NCI-H2081 treated with DMSO at 0.1 percent for 48 hours (cell line): ENCODE data around the gene TNFRSF17.

Experiments used
- DNase-seq: peaks from one replicate; lab custom pipeline; 2025; lab: John Stamatoyannopoulos, UW

The TNFRSF17 gene

DNA sequence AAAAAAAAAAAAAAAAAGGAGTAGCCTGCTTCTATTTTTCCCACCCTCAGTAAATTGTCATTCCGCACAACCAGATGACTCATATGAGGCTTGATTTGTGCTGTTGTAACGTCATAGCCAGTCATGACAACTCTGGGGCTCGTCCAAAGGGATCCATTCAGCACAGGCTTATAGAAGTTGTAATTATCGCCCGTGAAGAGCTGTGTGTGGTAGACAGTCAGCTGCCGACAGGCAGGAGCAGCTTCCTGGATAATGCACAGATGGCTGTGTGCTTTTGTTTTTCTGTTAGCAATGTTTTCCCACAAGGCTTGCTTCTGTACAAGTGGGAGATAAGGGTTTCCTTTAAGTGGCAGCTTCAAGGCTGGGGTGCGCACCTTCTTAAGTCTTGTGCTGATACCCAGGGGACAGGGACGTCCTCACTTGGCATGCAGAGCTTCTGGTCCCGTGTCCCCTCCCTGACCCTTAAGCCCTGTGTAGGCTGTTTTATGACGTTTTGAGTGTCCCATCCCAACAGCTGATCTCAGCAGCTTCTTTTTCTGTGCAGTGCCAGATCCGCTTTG lies 37.5 kb downstream of the TNFRSF17 start:
- DNase-seq = no peak

DNA sequence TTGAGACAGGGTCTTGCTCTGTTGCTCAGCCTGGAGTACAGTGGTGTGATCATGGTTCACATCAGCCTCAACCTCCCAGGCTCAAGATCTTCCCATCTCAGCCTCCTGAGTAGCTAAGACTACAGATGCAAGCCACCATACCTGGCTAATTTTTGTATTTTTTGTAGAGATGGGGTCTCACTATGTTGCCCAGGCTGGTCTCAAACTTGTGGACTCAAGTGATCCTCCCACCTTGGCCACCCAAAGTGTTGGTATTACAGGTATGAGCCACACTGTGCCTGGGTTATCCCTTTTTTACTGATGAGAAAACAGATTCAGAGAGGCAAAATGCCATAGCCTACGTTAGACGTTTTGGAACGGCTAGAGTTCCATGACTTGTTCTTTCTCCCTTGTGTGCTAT lies 41.6 kb downstream of the TNFRSF17 start:
- no peak for DNase-seq

GRCh38 chr16:12009462-12009861 lies 44.5 kb downstream of the TNFRSF17 start:
- no peak for DNase-seq

GRCh38 chr16:12009922-12010321 lies 44.9 kb downstream of the TNFRSF17 start:
- no peak for DNase-seq

DNA sequence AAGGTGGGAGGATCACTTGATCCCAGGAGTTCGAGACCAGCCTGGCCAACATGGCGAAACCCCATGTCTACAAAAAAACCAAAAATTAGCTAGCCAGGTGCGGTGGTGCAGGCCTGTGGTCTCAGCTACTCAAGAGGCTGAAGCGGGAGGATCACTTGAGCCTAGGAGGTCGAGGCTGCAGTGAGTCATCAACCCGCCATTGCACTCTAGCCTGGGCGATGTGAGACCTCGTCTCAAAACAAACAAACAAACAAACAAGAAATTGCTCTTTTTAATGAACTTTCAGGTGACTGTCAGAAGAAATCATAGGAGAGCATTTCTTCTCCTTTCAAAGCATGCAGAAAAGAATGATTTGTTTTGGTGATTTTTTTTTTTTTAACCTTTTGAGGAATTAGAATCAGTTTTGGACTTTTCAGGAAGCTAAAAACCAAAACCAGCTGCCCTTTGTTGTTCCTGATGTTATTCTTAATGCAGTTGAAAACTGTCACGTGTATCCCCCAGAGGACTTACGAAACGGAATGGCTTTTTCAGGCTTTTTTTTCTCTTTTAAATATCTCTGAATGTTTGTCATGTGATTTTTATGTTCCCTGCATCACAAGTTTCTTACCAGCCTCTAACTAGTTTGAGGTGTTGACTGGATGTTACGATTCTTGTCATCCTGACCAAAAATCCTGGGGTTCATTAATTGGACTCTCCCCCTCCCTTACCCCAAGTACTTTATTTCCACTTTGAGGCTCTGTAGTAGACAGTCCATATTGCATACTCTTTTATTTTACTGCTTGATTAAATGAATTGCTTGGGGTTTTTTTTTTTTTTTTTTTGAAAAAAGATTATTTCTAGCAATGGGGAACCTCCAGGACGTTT lies 45.6 kb downstream of the TNFRSF17 start:
- DNase-seq = no peak

GRCh38 chr16:12011565-12011964 lies 46.6 kb downstream of the TNFRSF17 start:
- DNase-seq = no peak

DNA sequence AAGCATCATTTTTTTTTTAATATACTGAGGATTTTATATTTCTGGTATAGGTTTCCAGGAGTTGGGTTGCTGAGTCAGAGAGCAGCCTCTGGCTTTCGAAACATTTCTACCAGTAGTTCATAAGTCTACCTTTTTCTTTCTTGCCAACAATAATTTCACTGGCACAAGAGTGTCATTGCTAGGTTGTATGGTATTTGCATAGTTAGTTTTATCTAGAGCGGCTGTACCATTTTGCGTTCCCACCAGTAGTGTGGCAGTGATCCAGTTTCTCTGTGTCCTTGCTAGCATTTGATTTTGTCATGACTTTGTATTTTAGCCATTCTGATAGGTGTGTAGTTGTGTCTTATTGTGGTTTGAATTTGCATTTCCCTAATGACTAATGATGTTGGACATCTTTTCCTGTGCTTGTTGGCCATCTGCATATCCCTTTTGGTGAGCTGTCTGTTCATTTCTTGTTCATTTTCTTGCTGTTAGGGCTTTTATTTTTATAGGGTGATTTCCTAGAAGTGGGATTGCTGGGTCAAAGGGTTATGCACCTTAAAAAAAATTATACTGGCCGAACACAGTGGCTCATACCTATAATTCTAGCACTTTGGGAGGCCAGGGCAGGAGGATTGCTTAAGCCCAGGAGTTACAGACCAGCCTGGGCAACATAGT lies 51.4 kb downstream of the TNFRSF17 start:
- DNase-seq = no peak

- DNase-seq = no peak
These were observed 52.5 kb downstream of the TNFRSF17 start for GRCh38 chr16:12017558-12017957.
